Glomerular visceral epithelial cell (primary cell): ENCODE data around the gene TSPAN6.
A peak's percentile ranks its signal among the peaks of the same experiment; 100 is the strongest.

ENCODE experiments used
- DNase-seq: peaks from one replicate; pipeline ENCODE4 v3.0.0-alpha.2; 2016; ENCODE audit errors: extremely low spot score

TSPAN6 gene

DNA sequence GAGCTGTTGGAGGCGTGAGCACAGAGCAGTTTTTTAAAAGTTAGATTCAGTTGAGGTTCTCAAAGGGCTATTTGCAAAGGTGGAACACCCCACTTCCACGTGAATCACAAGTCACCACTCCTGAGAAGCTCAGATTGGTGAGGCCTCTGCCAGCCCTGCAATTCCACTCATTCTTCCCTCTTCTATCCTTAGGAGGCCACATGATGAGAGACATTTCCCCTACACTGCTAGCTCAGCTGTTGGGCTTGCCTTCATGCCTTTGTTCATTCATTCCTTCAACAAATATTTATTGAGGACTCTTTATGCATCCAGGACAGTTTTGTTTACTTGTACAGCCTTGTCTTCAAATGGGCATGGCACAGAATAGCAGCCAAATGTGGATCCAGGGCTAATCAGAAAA lies 11.1 kb upstream of the TSPAN6 start:
- DNase-seq, result no peak

DNA sequence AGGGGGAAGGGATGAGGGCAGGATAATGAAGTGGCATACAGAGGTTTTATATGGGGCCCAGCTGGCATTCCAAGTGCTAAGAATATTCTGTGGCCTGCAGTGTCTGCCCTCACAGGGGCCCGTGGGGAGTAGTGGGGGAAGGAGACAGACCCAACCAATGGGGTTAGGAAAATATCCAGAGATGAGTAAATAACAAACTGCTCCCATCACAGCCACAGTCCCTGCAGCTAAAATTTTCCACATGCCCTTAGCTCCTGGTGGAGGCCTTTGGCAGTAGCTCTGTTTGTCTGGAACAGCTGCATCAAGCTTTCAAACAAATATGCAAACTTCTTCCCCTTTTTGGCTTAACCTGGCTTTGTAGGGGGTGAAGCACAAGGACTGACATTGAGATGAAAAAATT lies 10.5 kb upstream of the TSPAN6 start:
- DNase-seq, result peak; percentile 7

DNA sequence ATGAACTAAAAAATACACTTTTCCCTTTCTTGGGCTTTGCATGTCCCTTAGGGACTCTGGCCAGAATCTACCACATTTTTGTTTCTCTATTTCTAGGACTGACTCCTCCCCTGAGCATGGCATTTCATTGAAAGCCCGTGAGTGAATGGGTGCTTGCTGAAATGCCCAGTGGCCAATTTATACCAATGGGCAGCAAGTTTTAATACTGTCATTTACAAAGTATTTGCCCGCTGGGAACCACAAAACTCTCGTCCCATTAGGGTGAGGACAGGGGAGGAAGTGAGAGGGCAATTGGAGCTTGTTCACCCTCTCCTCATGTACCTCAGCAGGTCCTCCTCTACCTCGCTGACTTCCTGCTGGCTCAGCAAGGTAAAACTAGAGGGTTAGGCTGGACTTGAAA lies 8.5 kb upstream of the TSPAN6 start:
- DNase-seq, result no peak

DNA sequence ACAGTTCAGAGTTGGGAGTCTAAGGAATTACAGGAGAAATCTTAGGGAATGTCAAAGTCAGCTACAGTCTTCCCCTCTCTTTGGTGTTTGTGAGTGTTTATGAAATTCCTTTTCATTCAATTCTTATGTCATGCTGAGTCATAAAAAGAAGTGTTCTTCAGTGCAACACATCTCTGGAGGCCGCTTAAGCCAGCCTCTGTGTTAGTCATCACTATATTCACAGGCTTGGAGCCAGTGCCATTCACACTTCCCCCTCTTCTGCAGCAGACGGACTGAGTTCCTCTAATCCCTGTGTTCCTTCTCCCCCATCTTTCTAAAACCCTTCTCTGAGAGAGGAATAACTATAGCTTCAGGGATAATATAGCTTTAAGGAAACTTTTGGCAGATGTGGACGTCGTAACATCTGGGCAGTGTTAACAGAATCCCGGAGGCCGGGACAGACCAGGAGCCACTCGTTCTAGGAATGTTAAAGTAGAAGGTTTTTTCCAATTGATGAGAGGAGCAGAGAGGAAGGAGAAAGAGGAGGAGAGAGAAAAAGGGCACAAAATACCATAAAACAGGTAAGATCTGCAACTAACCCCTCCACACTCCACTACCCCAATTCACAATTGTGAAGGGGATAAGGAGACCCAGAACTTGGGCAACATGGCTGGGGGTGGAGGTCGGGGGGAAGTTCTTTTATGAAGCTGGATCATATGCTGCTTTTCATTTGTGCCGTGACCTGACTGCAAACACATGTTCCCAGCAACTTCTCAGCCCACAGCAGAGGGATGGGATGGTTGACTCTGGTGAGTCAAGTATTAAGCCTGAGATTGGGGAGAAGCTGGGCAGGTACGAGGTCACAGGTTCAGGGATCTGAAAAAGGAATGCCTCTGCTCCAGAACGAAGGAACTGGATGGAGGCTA lies 7.6 kb upstream of the TSPAN6 start, which contains the start of gene SRPX2:
Gene SRPX2 (plus strand): TSS at position 244 of the 905 bp plus-strand sequence. CDS start 2,124 bp downstream, outside the sequence.
- peak; percentile 71 for DNase-seq

DNA sequence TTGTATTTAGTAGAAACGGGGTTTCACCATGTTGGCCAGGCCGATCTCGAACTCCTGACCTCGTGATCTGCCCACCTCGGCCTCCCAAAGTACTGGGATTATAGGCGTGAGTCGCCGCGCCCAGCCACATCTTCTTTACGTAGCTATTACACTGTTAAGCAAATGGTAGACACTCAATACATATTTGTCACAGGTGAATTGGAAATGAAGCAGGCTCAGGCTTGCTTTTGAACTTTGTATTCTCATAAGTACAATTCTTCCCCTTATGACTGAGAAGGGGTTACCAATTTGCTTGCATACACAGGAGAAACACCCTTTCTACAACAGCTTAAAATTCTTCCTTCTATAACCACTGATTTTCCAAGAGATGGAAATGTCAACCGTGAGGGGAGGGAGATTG lies 6.6 kb upstream of the TSPAN6 start:
- no peak for DNase-seq

DNA sequence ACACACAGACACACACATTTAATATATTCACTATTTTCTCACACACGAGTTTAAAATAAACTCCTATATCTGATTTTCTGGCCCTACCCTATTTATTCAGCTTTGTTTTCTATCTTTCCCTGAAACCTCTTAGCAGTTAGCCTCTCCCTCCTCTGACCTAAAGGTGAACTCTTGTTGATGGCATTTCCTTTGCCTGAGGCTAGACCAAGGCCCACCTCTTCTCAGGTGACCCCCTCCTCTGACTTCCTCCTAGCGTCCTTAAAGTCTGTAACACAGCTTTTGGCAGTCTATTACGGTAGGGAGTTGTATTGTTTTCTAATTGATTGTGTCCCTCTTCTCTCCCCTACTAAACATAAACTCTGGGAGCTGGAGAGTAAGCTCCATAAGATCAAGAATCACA lies 5.7 kb upstream of the TSPAN6 start:
- DNase-seq, result no peak

DNA sequence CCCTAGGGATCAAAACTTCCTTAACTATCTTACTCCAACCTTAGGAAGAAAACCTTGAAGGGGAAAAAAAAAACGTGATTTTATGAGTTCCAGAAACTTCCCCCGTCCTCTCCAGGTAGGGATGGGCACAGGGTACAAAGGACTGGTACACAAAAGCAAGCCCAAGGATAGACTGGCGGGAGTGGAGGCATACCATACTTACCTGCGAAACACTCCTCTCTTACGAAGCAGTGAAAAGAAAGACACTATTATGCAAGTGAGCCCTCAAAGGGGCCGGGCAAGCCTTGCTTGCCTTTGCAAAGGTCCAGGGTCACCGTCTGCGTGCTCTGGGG lies 651 bp downstream of the TSPAN6 start:
- no peak for DNase-seq

DNA sequence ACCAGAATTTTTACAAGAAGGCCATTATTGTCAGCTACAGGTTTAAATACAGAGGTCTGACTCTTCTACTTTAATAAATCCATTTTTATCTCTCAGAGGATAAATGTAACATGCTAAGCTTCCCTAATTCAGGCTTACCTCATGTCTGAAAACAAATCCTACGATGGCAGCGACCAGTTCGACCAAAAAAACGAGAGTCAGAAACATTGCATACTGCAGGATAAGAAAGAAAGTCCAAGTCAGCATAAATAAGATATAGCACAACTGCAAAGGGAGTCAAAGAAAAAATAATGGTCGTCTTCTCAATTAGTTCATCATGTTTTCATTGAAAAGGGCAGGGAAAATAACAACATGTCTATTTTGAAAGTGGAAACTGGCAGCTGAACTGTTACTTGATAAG lies 1.6 kb downstream of the TSPAN6 start:
- no peak for DNase-seq

DNA sequence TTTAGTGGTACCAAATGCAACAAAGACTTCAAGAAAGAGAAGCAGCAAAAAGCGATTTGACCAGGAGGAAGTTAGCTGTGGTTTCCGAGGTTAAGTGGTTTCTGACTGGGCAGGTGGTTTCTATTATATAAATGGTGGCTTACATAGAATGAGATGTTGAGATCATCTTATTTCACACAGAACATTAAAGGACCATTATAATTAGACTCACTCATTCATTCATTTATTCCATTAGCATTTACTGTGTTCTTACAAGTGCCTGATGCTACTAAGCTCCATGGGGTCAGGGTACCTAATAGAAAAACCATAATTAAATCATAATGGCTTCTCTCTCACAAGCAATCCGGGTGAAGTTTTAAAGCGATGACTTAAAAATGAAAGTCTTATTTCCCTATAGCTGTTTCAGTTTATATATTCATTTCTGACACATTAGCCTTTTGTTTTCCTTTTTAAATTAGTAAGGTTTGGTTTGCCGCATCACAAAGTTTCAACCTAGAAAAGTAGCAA lies 10.6 kb downstream of the TSPAN6 start:
- DNase-seq, result peak; percentile 11

DNA sequence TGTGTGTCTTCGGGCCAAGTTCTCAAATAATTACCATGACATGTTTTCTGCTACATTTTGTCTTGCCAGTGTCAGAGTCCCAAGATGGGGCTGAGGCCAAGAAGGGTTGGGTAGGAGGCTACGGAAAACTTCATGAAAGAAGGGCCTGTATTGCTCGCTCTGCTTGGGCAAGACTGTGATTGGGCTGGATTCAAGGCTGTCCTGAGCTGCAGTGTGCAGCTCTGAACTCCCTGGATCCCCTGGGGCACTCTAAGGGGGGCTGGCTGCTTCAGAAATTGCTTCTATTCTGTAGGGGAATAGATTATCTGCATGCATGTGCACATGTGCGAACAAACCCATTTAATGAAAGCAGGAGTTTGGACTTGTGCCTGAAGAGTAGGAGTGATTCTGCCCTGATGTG lies 13.6 kb downstream of the TSPAN6 start:
- DNase-seq, result no peak

DNA sequence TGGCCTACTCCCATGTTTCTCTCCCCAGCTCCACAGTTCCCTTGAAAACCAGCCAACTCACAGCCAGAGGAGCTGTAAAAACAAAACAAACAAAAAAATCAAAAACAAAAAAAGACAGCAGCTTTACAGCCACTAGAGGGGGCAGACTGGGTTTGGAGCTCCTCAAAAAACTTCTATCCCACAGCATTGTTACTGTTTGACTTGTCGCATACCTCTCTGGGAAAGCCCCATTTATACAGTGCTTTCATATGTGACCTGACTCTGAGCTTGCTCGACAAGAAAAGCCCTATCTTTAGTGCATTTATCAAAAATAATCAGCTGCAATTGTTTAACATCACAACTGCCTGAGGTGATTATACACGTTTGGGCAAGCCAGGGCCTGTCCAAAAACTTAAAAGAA lies 21.6 kb downstream of the TSPAN6 start:
- peak; percentile 38 for DNase-seq

DNA sequence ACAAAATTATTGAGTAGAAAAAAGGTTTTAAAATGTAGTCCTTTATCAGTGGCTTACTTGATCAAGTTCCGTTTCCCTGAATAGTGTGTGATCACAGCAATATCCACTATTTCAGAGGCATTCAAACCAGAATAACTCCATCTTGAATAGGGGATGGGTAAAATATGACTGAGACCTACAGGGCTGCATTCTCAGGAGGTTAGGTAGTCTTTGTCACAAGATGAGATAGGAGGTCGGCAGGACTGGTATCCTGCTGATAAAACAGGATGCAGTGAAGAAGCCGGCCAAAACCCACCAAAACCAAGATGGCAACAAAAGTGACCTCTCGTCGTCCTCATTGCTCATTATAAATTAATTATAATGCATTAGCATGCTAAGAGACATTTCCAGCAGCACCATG lies 24.7 kb downstream of the TSPAN6 start:
- DNase-seq, result no peak

DNA sequence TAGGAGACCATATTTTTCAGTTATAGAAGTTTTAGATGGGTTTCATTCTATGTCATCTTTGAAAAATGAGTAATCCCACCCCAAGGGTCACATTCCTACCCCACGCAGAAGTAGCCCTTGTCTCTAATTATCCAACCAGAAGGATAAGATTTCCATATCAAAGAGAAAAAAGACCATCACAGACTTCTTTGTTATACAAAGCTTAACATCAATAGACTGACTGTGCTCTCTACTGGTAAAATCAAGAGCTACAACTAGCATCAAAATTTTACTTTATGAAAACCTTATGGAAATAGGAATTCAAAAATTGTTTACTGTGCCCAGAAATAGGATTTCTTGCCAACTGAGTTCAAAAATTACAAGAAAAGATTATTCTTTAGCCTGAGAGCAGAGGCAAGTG lies 27.0 kb downstream of the TSPAN6 start:
- DNase-seq, result no peak

DNA sequence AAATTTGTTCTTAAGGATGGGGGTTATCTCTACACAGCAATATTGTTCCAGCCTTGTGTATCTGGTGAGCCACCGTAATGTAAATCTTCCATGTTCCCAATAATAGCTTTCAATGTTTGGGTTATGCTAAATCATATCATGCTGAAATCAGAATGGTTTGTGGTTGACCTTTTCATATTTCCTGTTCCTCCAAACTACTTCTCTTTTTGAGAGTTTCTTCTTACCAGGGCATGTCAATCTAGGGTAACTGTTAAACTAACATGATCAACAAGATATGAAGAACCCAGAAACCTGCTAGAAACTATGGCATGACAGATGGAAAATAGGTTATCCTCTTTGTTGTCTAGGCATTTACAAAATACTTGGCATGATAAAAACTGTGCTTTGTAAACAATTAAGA lies 29.9 kb downstream of the TSPAN6 start:
- DNase-seq, result no peak

DNA sequence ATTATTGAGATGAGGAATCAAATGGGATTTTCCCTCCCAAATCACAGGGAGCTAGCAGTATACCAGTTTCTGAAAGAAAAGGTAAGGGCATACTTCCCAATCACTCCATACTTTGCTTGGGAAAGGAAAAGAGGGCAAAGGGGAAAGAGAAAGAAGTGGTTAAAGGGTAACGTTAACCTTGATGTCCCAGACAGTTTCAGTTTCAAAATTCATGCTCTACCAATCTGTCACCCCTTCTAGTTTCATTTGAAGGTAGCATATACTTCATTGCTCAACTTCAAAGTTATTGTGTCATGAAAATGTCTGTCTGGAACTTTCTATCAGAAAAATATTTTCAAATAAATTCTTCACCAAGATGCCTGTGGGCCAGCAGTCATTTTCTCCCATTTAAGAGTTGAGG lies 35.8 kb downstream of the TSPAN6 start:
- no peak for DNase-seq

DNA sequence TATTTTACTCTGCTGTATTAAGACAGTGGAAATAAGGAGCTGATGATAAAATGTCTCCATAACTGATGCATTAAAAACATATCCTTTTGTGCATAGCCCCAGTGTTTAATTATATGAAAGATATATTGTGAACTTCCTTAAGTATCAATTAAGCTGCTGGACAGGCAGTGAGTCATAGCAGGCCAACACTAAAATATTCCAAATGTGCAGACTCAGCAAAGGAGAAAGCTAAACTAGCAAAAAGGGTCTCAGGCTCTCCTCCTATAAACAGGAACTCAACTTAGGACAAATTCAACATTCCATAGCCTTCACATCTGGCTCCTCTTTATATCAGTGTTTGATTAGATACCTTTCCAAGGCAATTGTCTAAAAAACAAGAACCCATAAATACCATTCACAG lies 36.3 kb downstream of the TSPAN6 start:
- DNase-seq, result no peak

DNA sequence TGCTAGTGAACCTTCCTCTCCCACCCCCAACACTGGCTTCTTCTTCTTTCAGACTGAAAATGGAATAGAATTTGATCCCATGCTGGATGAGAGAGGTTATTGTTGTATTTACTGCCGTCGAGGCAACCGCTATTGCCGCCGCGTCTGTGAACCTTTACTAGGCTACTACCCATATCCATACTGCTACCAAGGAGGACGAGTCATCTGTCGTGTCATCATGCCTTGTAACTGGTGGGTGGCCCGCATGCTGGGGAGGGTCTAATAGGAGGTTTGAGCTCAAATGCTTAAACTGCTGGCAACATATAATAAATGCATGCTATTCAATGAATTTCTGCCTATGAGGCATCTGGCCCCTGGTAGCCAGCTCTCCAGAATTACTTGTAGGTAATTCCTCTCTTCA lies 37.1 kb downstream of the TSPAN6 start:
- no peak for DNase-seq

DNA sequence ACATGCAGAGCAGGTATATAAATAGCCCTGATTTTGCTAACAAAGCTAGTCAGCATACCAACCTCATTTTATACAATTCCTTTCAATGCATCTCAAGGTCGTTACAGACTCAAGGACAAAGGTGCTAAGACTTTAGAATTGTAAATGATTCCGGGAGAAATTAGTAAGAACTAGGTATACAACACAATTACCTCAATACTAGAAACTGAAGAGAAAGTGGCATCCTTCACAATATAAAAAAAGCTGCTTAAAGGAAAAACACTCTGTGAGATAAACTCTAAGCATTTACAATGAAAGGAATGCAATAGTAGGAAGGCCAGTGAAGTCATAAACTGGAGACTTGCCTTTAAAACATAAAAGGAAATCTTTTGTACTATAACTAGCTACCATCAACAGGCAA lies 40.0 kb downstream of the TSPAN6 start:
- DNase-seq, result no peak

DNA sequence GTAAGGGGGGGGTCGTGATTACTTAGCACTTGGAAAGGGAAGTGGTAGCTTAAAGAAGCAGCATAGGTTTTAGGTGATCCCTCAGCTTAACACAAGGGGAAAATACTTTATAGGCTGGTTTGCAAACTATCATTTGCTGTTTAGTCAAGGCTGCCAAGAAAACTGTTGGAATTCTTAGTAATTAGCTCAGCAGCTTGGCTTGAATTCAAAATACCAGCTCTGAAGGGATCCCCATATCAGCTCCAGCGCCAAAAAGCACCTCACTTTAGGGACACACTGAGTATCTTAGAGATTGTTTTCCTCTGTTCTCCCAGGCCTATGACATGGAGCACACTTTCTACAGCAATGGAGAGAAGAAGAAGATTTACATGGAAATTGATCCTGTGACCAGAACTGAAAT lies 43.0 kb downstream of the TSPAN6 start:
- no peak for DNase-seq

DNA sequence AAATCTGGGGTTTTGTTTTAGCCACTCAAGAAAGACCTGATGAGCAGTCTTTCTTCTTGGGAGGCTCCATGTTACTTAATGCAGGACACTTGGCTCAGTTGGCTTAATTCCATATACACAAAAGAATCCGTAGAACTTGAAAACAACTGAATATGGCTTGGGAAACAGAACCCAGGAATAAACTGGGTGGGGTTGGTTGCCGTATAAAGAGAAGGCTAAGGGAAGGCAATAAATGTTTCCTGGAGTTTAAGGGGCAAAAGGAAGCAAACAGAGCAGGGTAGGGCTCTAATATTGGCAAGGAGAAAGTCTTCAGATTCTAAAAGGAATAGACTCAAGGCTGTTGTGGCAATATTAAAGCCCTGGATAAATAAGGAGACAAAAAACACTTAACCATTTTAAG lies 43.5 kb downstream of the TSPAN6 start:
- DNase-seq, result no peak

DNA sequence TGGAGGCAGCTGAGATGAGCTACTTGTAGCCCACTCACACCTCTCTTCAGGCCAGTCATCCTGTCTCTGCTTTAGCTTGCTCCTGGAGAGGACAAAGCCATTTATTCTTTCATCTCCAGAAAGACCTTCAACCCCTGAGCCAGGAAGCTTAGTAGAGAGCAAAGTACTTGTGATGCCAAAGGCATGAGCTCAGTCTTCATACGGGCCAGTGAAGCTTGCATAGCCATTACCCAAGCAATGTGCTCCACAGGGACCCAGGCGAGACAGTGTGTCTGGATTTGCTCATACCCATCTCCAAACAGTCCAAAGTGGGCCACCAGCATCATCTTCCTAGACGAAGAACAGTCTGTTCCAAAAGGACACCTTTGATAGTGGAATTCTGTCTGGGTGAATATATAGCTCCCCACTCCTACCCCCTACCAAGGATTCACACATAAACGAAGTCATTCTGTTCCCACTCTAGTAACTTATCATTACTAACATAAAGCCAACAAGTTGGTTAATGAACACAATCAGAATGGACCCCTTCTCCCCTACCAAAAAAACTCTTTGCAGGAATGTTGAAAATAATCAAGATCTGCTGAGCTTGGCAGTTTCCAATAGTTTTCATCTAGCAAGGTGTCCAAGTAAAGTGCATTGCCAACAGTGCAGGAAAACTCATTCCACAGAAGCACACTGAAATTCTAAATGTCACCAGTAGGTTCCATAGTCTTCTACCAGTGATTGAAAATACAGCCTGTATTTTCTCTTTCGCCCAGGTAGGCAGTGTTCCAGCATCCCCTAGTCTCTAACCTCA lies 45.2 kb downstream of the TSPAN6 start:
- DNase-seq, result no peak

DNA sequence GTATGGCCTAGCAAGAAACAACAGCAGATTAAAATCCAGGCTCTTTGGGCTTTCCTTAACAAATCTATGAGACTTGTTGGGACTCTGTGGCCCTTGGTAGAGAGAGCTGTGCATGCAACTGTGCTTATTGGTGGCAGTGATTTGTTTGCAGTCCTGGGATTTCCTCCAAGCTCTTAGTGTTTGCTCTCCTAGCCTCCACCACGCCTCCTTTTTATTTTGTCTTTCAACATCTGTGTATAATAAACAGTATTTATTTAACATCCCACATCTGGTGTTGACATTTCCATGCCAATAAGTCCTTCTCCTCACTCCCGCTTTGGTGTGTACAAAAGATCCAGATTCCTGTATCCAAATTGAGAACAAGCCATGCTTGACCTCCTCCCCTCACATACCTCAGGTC lies 48.7 kb downstream of the TSPAN6 start:
- no peak for DNase-seq

DNA sequence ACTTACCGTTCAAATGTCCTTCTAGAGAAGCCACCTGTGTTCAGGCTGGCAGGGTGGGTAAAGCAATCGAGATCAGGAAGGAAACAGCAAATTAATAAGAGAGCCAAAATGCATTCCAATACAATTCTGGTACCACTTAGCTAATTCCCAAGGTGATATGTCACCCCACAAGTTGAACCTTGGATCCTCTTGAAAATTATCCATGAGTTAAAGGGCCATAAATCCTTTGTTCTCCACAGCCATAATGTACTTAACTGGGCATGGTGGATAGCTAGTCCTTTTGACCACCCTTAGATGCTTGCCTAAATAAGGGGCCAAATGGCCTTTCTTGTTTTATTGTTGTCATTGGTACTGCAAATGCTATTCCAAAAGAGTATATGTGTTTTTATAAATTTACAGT lies 49.9 kb downstream of the TSPAN6 start:
- no peak for DNase-seq
